GM23248 (cell line): ENCODE results near the gene ESR2.

ENCODE experiments used
- EZH2 ChIP-seq: fragments of 200-600 bp; sonication (generic); IDR thresholded peaks from 2 replicates; pipeline ENCODE4 v1.6.1; 2018; ENCODE audit warnings: antibody characterized with exemption, mild to moderate bottlenecking; ENCODE audit not compliant: insufficient read depth, poor library complexity, severe bottlenecking
- EZH2phosphoT487 ChIP-seq: fragments of 200-600 bp; sonication (generic); IDR thresholded peaks from 2 replicates; pipeline ENCODE4 v1.6.1; 2018; ENCODE audit warnings: antibody characterized with exemption, moderate library complexity, mild to moderate bottlenecking, low read depth; ENCODE audit not compliant: insufficient read depth

- TF ChIP-seq EZH2 (no peak), EZH2phosphoT487 (no peak)
Measured at GRCh38 chr14:64279704-64280668, 14.2 kb downstream of the ESR2 start.
